COR-L47 (cell line): ENCODE measurements around the gene SEC61B.
"Not testable (repeated sequence)": the region's sequence is repeated elsewhere in the genome, so short reads cannot be mapped to it uniquely, and the experiment has no call there.

ENCODE experiments used
- DNase-seq: peaks from one replicate; lab custom pipeline; 2025; lab: John Stamatoyannopoulos, UW

The SEC61B gene

DNA sequence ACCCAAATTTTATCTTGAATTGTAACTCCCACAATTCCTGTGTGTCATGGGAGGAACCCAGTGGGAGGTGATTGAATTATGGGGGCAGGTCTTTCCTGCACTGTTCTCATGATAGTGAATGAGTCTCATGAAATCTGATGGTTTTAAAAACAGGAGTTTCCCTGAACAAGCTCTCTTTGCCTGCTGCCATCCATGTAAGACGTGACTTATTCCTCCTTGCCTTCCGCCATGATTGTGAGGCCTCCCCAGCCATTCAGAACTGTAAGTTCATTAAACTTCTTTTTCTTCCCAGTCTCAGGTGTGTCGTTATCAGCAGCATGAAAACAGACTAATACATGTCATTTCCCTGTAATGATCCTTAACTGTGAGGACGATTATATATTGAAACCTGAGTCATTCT lies 15.8 kb downstream of the SEC61B start:
- DNase-seq = not testable (repeated sequence)

GRCh38 chr9:99238331-99238730 lies 16.2 kb downstream of the SEC61B start:
- DNase-seq = no peak

- DNase-seq = no peak
These were observed 17.4 kb downstream of the SEC61B start for GRCh38 chr9:99239341-99240060.

DNA sequence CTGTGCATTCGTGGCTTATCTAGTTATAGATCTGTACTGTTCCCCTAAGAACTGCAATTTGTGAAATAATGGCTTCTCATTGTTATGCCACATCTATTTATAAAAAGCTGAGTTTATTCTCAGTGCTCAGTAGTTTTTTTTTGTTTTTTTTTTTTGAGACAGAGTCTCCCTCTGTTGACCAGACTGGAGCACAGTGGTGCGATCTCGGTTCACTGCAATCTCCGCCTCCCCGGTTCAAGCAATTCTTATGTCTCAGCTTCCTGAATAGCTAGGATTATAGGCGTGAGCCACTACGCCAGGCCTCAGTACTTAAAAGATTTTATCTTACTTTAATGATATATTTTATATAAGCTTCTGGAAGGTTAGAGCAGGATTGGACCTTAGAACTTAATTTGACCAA lies 19.0 kb downstream of the SEC61B start:
- no peak for DNase-seq

DNA sequence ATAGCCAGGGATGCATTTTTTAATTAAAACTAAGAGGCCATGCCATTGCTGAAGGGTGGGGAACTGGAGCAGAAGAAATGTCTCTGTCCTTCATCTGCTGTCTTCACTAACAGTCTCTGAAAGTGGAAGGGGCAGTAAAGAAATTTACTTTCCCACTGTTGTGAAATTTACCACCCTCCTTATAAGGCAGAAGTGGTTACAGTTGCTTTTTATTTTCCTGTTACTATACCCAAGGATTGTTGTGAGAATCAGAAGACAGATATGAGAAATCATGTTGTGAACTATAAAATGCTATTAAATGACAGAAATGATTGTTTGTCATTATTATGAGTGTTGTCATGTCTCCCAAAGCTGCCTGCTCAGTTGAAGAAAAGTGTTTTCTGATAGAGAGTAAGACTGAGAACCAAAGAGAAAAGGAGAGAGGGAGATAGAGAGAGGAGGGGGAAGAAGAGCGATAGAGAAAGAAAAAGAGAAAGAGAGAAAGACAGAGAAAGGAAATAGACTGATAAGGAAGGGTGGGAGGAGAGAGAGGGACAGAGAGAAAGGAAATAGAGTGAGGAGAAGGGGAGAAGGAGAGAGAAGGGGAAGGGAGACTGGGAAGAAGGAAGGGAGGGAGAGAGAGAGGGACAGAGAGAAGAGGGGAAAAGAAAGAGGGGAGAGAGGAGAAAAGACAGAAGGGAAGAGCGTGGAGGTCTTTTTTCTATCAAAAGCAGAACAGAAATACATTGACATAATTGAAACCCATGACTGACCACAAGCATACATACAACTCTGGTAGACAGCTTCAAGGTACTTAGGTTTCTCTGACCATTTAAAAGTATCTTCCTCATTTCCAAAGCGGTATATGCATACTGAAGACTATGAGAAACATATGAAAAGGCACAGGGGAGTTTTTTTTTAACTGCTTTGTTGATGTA lies 22.5 kb downstream of the SEC61B start:
- no peak for DNase-seq

DNA sequence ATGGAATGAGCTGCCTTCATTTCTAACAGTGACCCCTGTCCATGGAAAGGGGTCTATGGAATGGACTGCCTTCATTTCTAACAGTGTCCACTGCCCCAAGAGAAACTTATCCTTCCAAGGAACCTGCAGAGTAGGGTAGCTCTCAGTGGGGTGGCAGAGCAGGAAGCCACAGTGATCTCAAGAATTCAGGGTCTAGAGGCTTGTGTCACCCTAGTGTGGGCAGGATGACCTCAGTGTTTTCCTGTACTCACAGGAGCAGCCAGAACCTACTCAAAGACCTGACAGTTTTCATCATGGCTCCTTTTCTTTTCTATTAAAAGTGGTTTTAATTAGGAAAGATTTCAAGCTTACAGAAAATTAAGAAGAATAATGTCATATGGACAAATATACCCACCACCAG lies 27.5 kb downstream of the SEC61B start:
- DNase-seq = no peak

DNA sequence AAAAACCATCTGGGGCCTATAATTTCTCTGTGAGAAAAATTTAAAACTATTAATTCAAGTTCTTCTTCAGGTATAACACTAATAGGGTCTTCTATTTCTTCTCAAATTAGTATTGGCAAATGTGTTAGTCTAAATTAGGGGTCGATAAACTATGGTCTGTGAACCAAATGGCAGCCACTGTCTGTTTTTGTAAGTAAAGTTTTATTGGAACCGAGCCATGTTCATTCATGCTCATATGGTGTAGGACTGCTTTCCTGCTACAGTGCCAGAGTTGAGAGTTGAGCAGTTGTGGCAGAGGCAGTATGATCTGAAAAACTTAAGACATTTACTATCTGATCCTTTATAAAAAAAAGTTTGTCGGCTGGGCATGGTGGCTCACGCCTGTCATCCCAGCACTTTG lies 29.1 kb downstream of the SEC61B start:
- DNase-seq = no peak

DNA sequence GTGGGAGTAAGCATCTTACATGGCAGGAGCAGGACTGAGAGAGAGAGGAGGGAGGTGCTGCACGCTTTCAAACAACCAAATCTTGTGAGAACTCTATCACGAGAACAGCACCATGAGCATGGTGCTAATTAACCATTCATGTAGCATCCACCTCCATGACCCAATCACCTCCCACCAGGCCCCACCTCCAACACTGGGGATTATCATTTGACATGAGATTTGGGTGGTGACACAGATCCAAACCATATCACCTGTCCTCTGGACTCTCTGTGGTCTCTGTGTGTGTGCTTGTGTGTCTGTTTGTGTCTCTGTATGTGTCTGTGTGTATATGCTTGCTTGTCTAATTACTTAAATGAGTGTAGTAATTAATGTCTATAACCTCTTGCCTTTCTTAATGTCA lies 31.1 kb downstream of the SEC61B start:
- no peak for DNase-seq

DNA sequence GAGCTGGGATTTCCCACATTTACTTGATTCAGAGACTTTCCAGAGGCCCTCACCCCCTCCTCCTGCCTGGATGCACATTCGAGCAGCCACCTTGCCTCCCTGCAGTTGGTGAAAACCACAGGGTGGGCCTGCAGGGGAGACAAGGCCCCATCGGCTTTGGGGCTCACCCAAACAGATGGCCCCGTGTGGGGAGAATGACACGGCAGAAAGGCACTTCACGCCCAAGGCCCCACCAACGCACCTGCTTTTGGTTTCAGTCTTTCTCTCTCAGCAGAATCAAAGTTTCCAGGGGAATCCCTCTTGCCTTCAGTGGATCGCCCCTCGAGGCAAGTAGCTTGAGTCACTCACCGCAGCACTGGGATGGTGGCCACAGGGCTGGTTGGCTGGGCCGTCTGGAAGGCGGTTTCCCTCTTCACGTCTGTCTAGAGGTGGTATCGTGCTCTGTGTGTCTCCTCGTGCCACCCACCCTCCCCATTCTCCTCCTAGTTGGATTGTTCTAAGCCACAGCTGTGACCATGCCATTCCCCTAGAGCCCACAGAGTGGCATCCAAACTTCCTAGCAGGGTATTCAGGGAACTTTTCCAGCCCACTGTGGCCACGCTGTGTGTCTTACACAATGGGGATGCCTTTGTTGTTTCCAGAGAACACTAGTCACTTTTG lies 31.8 kb downstream of the SEC61B start:
- DNase-seq = no peak

GRCh38 chr9:99255651-99256050 lies 33.6 kb downstream of the SEC61B start:
- no peak for DNase-seq

DNA sequence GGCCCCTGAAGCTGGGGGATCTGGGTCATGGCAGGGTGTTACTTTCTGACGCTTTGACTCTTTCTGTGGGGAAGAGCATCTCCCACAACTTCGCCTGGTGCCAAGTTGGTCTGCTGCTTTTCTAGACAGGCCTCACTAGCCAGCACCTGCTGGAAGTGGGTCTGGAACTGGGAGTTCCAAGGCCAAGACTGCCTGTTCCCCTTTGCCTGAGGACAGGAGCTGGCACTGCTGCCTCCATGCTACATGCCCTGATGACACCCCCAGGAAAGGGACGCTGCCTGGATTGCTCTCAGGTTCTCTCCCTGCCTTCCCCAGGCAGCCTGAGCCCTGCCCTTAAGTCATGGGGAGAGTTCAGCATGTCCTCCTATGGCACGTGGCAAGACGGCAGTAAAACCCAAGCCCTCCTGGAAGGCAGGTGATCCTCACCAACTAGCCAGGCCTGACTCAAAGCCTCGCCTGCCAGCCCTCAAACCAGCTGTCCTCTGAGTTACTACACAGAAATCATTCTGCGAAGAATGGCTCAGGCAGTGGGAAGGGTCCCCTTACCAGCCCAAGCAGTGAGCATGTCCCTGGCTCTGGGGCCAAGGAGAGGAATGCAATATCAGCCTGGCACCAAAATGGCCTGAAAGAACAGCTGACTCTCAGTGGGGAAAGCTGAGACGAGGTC lies 35.8 kb downstream of the SEC61B start:
- no peak for DNase-seq

GRCh38 chr9:99259231-99259918 lies 37.3 kb downstream of the SEC61B start:
- no peak for DNase-seq

DNA sequence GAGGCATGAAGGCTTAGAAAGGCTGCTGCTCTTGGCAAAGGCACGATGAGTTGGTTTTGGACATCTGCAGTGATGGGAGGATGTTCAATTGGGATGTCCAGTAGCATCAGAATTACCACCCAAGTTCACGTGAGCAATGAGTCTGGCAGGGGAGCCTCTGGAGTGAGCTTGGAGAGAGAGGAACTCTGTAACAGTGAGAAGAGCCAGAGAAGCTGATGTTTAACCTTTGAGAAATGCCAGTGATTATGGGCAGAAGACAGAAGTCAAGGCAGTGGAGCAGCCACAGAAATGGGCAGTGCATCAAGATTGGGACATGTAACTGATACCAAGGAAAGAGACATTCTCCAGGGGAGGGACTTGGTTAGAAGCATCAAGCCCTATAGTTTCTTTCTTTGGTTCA lies 39.8 kb downstream of the SEC61B start:
- DNase-seq = no peak

GRCh38 chr9:99262949-99263418 lies 40.9 kb downstream of the SEC61B start:
- no peak for DNase-seq

- DNase-seq = peak; percentile 3
These were observed 42.1 kb downstream of the SEC61B start for GRCh38 chr9:99264070-99264680.

DNA sequence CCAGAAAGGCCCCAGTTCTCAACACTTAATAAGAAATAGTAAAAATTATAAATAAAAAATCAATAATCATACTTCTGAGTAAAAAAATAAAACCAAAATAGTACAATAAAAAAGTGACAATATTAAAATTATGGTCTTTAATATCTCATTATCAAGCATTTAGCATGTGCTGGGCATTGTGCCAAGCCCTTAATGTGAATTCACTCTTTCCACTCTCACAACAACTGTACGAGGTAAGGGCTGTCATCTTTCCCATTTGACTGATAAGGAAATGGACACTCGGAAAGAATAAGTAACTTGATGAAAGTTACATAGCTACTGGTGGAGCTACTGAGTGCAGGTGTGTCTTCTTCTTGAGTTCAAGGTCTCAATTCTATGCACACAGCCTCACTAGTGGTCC lies 43.6 kb downstream of the SEC61B start:
- DNase-seq = no peak

GRCh38 chr9:99266255-99267023 lies 44.4 kb downstream of the SEC61B start:
- DNase-seq = peak; percentile 62

GRCh38 chr9:99269416-99269815 lies 47.3 kb downstream of the SEC61B start:
- DNase-seq = no peak

GRCh38 chr9:99270491-99270890 lies 48.4 kb downstream of the SEC61B start:
- no peak for DNase-seq

DNA sequence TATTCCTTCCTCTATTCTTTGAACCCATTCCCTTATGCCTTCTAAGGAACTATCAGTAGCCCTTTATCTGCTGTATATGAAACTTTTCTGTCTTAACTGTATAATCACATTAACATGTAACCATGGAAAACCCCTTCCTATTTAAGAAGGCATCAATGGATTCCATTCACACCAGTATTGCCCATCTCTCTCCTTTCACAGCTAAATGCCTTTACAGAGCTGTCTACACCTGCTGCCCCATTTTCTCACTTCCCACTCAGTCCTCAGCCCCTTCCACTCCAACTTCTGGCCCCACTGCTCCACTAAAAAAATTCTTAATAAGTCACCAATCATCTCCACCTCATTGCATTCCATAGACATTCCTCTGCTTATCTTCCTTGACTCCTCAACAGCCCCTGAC lies 50.8 kb downstream of the SEC61B start:
- DNase-seq = no peak
